Ectodermal cell (in vitro differentiated cells): ENCODE measurements around the gene MED15.
"Not testable (repeated sequence)": the region's sequence is repeated elsewhere in the genome, so short reads cannot be mapped to it uniquely, and the experiment has no call there.

ENCODE experiments used
- H3K27ac ChIP-seq: 2 replicates; pipeline ENCODE4 v1.7.0; 2013; ENCODE audit warnings: mild to moderate bottlenecking, low read depth, low read length; ENCODE audit not compliant: insufficient read depth, poor library complexity, severe bottlenecking
- H3K27me3 ChIP-seq: 2 replicates; pipeline ENCODE4 v1.7.0; 2013; ENCODE audit warnings: mild to moderate bottlenecking, low read length; ENCODE audit not compliant: insufficient read depth, control insufficient read depth, poor library complexity, severe bottlenecking
- H3K36me3 ChIP-seq: one replicate; pipeline ENCODE4 v1.7.0; 2013; ENCODE audit warnings: low read length; ENCODE audit not compliant: control insufficient read depth, insufficient read depth
- H3K4me1 ChIP-seq: one replicate; pipeline ENCODE4 v1.7.0; 2013; ENCODE audit warnings: low read length; ENCODE audit not compliant: control insufficient read depth, insufficient read depth
- H3K4me3 ChIP-seq: 2 replicates; pipeline ENCODE4 v1.7.0; 2013; ENCODE audit warnings: low read depth, low read length, control low read depth; ENCODE audit not compliant: insufficient read depth
- H3K9me3 ChIP-seq: 2 replicates; pipeline ENCODE4 v1.7.0; 2013; ENCODE audit warnings: mild to moderate bottlenecking, low read length, moderate library complexity; ENCODE audit not compliant: control insufficient read depth
- WGBS, 2 experiments: methylation state at CpG; one replicate each; pipeline ENCODE4 v1.1.7; 2013; ENCODE audit warnings: missing lambda C conversion rate in 2 of 2; 5-methylcytosine and 5-hydroxymethylcytosine counted together

MED15 gene

GRCh38 chr22:20590477-20591294 lies 83.3 kb downstream of the MED15 start:
- Histone ChIP-seq H3K4me1 (peaks cover 5% of the 10 kb centered on the region), H3K27ac (no peak overlapping the region)
- WGBS, 2 experiments: 88 to 89% methylated on average over 9 of the region's 9 CpGs

DNA sequence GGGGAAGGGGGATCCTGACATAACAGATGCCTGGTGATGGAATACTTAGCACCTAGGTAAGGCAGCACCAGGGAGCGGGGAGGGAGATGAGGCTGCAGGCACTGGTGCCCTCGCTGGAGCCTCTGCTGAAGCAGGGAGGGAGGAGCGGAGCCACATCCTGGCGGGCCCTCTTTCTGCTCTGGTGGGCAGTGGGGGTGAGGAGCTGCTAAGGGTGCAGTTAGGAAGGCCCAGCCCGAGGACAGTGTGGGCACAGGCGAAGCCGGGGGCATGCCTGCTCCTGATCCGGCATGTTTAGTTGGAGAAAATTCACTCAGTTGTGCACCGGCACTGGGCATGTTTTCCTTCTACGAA lies 83.9 kb downstream of the MED15 start:
- H3K9me3 ChIP-seq: no peaks in the 10 kb centered on the region
- no peak overlapping the region for H3K4me3 ChIP-seq
- H3K4me1 ChIP-seq: peaks cover 5% of the 10 kb centered on the region
- no peak overlapping the region for H3K27ac ChIP-seq
- no peaks in the 10 kb centered on the region for H3K27me3 ChIP-seq
- H3K36me3 ChIP-seq: no peaks in the 10 kb centered on the region
- WGBS, 2 experiments: 90 to 93% methylated on average over 10 of the region's 10 CpGs

More at GRCh38 chr22:20590477-20591294, 83.3 kb downstream of the MED15 start:
- no peaks in the 10 kb centered on the region for H3K9me3 ChIP-seq
- peaks cover 2% of the 10 kb centered on the region for H3K36me3 ChIP-seq
- no peak overlapping the region for H3K4me3 ChIP-seq
- H3K27me3 ChIP-seq: no peaks in the 10 kb centered on the region

- no peak overlapping the region for H3K4me3 ChIP-seq
- peaks cover 5% of the 10 kb centered on the region for H3K4me1 ChIP-seq
- WGBS, 2 experiments: 69 to 73% methylated on average over 28 of the region's 28 CpGs
- H3K9me3 ChIP-seq: no peaks in the 10 kb centered on the region
- H3K27me3 ChIP-seq: no peaks in the 10 kb centered on the region
- no peaks in the 10 kb centered on the region for H3K36me3 ChIP-seq
- H3K27ac ChIP-seq: no peak overlapping the region
Observed at GRCh38 chr22:20591660-20592310, 84.4 kb downstream of the MED15 start.

DNA sequence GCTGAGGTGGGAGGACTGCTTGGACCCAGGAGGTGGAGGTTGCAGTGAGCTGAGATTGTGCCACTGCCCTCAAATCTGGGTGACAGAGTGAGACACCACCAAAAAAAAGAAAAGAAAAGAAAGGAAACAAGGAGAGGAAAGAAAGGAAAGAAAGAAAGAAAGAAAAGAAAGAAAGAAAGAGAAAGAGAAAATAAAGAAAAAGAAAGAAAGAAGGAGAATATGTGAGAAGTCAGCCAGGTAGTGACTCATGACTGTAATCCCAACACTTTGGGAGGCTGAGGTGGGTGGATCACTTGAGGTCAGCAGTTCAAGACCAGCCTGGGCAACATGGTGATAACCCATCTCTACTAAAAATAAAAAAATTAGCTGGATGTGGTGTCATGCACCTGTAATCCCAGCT lies 86.6 kb downstream of the MED15 start:
- H3K36me3 ChIP-seq, H3K4me3 ChIP-seq, H3K27ac ChIP-seq, H3K27me3 ChIP-seq, H3K4me1 ChIP-seq, H3K9me3 ChIP-seq: not testable (repeated sequence)

GRCh38 chr22:20594486-20594885 lies 87.1 kb downstream of the MED15 start:
- H3K27ac ChIP-seq, H3K4me1 ChIP-seq, H3K36me3 ChIP-seq, H3K4me3 ChIP-seq, H3K27me3 ChIP-seq, H3K9me3 ChIP-seq: not testable (repeated sequence)
- WGBS, 2 experiments: 93 to 95% methylated on average over 4 of the region's 4 CpGs

DNA sequence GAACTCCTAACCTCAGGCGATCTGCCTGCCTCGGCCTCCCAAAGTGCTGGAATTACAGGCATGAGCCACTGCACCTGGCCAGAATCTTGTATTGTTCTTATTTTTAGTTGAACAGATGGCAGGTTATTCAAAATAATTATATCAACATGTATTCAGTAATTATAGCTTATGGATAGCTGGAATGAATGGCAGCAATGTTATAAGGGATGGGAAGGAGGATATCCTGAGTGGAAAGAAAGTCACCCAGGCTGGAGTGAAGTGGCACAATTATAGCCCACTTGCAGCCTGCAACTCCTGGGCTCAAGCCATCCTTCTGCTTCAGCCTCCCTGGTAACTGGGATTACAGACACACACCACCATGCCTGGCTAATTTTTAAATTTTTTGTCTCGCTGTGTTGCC lies 88.1 kb downstream of the MED15 start:
- 91 to 94% methylated on average over 3 of the region's 3 CpGs for WGBS, 2 experiments
- no peak overlapping the region for H3K27ac ChIP-seq

GRCh38 chr22:20599117-20599516 lies 91.7 kb downstream of the MED15 start:
- no peaks in the 10 kb centered on the region for H3K4me1 ChIP-seq
- H3K27me3 ChIP-seq: no peaks in the 10 kb centered on the region
- no peaks in the 10 kb centered on the region for H3K36me3 ChIP-seq
- H3K9me3 ChIP-seq: no peaks in the 10 kb centered on the region
- no peak overlapping the region for H3K4me3 ChIP-seq
- WGBS, 2 experiments: 84 to 86% methylated on average over 3 to 4 of the region's 5 CpGs
- no peak overlapping the region for H3K27ac ChIP-seq

More for the DNA sequence above, 88.1 kb downstream of the MED15 start:
- Histone ChIP-seq H3K36me3 (no peaks in the 10 kb centered on the region), H3K4me1 (peaks cover 5% of the 10 kb centered on the region), H3K27me3 (no peaks in the 10 kb centered on the region), H3K4me3 (no peak overlapping the region), H3K9me3 (no peaks in the 10 kb centered on the region)

- no peak overlapping the region for H3K27ac ChIP-seq
- no peaks in the 10 kb centered on the region for H3K4me1 ChIP-seq
- no peaks in the 10 kb centered on the region for H3K36me3 ChIP-seq
- H3K9me3 ChIP-seq: no peaks in the 10 kb centered on the region
- H3K27me3 ChIP-seq: no peaks in the 10 kb centered on the region
- no peak overlapping the region for H3K4me3 ChIP-seq
- 88 to 91% methylated on average over 8 of the region's 8 CpGs for WGBS, 2 experiments
Observed at GRCh38 chr22:20600137-20600673, 92.8 kb downstream of the MED15 start.

- Histone ChIP-seq H3K36me3 (no peaks in the 10 kb centered on the region), H3K27me3 (no peaks in the 10 kb centered on the region), H3K4me1 (peaks cover under 1% of the 10 kb centered on the region), H3K4me3 (no peak overlapping the region), H3K27ac (no peak overlapping the region), H3K9me3 (no peaks in the 10 kb centered on the region)
- WGBS, 2 experiments: 91 to 94% methylated on average over 7 of the region's 7 CpGs
Observed at GRCh38 chr22:20601308-20601707, 93.9 kb downstream of the MED15 start.

DNA sequence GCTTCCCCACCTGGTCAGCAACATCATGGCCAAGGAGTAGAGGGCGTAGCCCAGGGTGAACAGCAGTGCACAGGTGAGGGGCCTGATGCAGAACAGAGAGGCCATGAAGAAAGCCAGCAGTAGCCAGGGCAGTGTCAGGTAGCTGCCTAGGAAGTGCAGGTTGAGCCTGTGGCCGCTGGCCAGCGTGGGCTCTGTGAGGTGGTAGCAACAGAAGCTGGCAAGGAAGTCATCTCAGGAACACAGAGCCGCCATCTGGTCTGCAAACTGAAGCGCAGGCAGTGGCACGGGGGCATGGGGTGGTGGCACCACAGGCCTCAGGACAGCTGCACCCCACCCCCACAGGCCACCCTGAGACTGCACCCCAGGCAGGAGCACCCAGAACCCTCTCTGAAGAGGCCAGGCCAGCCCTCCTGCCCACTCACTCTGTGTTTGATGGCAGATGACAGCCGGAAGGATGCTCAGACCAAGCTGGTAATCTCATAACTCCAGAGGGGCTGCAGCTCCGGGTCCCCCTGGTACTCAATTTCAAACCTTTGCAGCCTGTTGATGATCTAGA lies 95.3 kb downstream of the MED15 start:
- Histone ChIP-seq H3K9me3 (no peaks in the 10 kb centered on the region), H3K4me3 (no peak overlapping the region), H3K27ac (no peak overlapping the region), H3K27me3 (no peaks in the 10 kb centered on the region), H3K4me1 (peaks cover 15% of the 10 kb centered on the region), H3K36me3 (no peaks in the 10 kb centered on the region)
- WGBS, 2 experiments: 90 to 91% methylated on average over 8 of the region's 8 CpGs
